Kidney (tissue), 14 donors: ENCODE data around the gene FADS2. TPM values are rescaled to one million over a fixed set of nuclear protein-coding genes. Genes with fewer than 3 reads are reported as not detected.

Experiments used
- DNase-seq, 5 donors: peaks; one replicate each; pipeline ENCODE4 v3.0.0-alpha.2; 2013 to 2020
- FAIRE-seq: peaks from 2 replicates; lab custom pipeline; 2012; peaks lifted over from hg19 to GRCh38; lab: Jason Lieb, UNC
- H3K27ac ChIP-seq, 2 donors: one replicate each; pipeline ENCODE4 v1.7.0; 2013; ENCODE audit warnings: low read depth in 2 of 2, low read length in 2 of 2, inconsistent platforms in 1 of 2
- H3K27me3 ChIP-seq: one replicate; pipeline ENCODE4 v1.7.1; 2013; ENCODE audit warnings: low read length, inconsistent platforms; ENCODE audit not compliant: control insufficient read depth, insufficient read depth
- H3K36me3 ChIP-seq, 3 donors: one replicate each; pipeline versions ENCODE4 v1.7.0 to v1.7.1; 2013; ENCODE audit warnings: low read length in 3 of 3, control low read depth in 1 of 3, inconsistent platforms in 1 of 3; ENCODE audit not compliant: insufficient read depth in 3 of 3, control insufficient read depth in 2 of 3
- H3K4me1 ChIP-seq, 3 donors: one replicate each; pipeline versions ENCODE4 v1.7.0 to v1.7.1; 2013; ENCODE audit warnings: low read length in 3 of 3, inconsistent platforms in 1 of 3, low read depth in 1 of 3; ENCODE audit not compliant: control insufficient read depth in 2 of 3, insufficient read depth in 2 of 3
- H3K4me3 ChIP-seq, 3 donors: one replicate each; pipeline versions ENCODE4 v1.7.0 to v1.8.1; 2013; ENCODE audit warnings: low read length in 3 of 3, control low read depth in 1 of 3, inconsistent platforms in 1 of 3
- H3K9ac ChIP-seq, 3 donors: one replicate each; pipeline versions ENCODE4 v1.7.0 to v1.7.1; 2013; ENCODE audit warnings: low read length in 3 of 3, control low read depth in 1 of 3, inconsistent platforms in 1 of 3
- H3K9me3 ChIP-seq, 3 donors: one replicate each; pipeline versions ENCODE4 v1.7.0 to v1.7.1; 2013; ENCODE audit warnings: low read length in 3 of 3, control low read depth in 1 of 3, inconsistent platforms in 1 of 3; ENCODE audit not compliant: control insufficient read depth in 2 of 3, insufficient read depth in 1 of 3
- intact Hi-C: fragments of 100-400 bp; cut with DNase I; formaldehyde crosslinking; loops from one replicate; pipeline ENCODE4 v1.11.1; 2022
- microRNA-seq: library from miRNA; unstranded; fragments of <30 nt; microRNA quantifications from one replicate; pipeline ENCODE4 v1.2.0, GENCODE V29; 2020
- polyA plus RNA-seq: library from polyadenylated mRNA; stranded (reverse); fragments of 350-450 nt; fragmentation: Illumina TruSeq; extraction: RNeasy Lipid Tissue Mini Kit (QIAGEN cat#74804); gene quantifications from one replicate; pipeline ENCODE4 v1.2.3, GENCODE V29; 2014; ENCODE audit warnings: low read depth, low replicate concordance; ENCODE audit not compliant: insufficient read depth
- total RNA-seq: library from RNA; stranded (reverse); fragmentation: NEBNext Ultra II Directional; extraction: Animal tissue kit (Norgen Biotek cat#: 25700); gene quantifications from one replicate; pipeline ENCODE4 v1.2.1, GENCODE V29; 2021
- TF ChIP-seq, protein P1 (sequence below): IDR thresholded peaks from 3 replicates; pipeline ENCODE4 v1.5.1; 2012; ENCODE audit warnings: mild to moderate bottlenecking, moderate library complexity, borderline replicate concordance; ENCODE audit not compliant: insufficient read depth; ENCODE audit errors: extremely low read depth
- donor health status: control.
- donor health status: control.
- donor health status: control.
- donor health status: control.
- donor health status: control.
- donor health status: DM: yes; HTN: yes; CAD: no.
- donor health status: Normal renal cell carcinoma (clear cell type).

FADS2 gene
- total and polyA plus RNA-seq, 2 donors from 2014 or later, result 9.8 to 49.2 TPM

GRCh38 chr11:61916737-61917333 is 88.7 kb downstream of the FADS2 start:
- no peaks in the 10 kb centered on the region for H3K9me3 ChIP-seq
- no peaks in the 10 kb centered on the region for H3K27me3 ChIP-seq
- FAIRE-seq (no peak), DNase-seq (peak in 1 of 5 donors; percentile 74)
- peak overlapping the region; percentile 26 to 55 (median 53) for H3K4me3 ChIP-seq
- H3K9ac ChIP-seq, result peak overlapping the region in 1 of 3 donors; percentile 19
- TF ChIP-seq, protein P1, sequence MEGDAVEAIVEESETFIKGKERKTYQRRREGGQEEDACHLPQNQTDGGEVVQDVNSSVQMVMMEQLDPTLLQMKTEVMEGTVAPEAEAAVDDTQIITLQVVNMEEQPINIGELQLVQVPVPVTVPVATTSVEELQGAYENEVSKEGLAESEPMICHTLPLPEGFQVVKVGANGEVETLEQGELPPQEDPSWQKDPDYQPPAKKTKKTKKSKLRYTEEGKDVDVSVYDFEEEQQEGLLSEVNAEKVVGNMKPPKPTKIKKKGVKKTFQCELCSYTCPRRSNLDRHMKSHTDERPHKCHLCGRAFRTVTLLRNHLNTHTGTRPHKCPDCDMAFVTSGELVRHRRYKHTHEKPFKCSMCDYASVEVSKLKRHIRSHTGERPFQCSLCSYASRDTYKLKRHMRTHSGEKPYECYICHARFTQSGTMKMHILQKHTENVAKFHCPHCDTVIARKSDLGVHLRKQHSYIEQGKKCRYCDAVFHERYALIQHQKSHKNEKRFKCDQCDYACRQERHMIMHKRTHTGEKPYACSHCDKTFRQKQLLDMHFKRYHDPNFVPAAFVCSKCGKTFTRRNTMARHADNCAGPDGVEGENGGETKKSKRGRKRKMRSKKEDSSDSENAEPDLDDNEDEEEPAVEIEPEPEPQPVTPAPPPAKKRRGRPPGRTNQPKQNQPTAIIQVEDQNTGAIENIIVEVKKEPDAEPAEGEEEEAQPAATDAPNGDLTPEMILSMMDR, result no peak
- peak overlapping the region; percentile 37 to 51 for H3K27ac ChIP-seq
- intact Hi-C loops, result no loop called here
- H3K36me3 ChIP-seq, result no peaks in the 10 kb centered on the region
- H3K4me1 ChIP-seq, result peaks cover 0 to 22% (median 5%) of the 10 kb centered on the region in 3 donors

Small RNA genes lying within 50 kb of the gene (microRNA-seq; reads per million reads assigned to microRNA genes)
- not detected for gene MIR6746

Other genes with a start within 250 kb of the FADS2 start
- 5.7 TPM for gene SYT7, start 247.2 kb upstream of the FADS2 start, total RNA-seq
- gene SYT7, start 247.2 kb upstream of the FADS2 start, polyA plus RNA-seq, result 6.7 TPM
- gene DAGLA, start 147.9 kb upstream of the FADS2 start, total RNA-seq, result 3.9 TPM
- 1.4 TPM for gene DAGLA, start 147.9 kb upstream of the FADS2 start, polyA plus RNA-seq
- 36.3 TPM for gene MYRF, start 75.7 kb upstream of the FADS2 start, total RNA-seq
- 6.0 TPM for gene MYRF, start 75.7 kb upstream of the FADS2 start, polyA plus RNA-seq
- gene TMEM258, start 35.7 kb upstream of the FADS2 start, total RNA-seq, result 92.1 TPM
- 228 TPM for gene TMEM258, start 35.7 kb upstream of the FADS2 start, polyA plus RNA-seq
- gene FEN1, start 35.4 kb upstream of the FADS2 start, total RNA-seq, result 8.8 TPM
- 8.5 TPM for gene FEN1, start 35.4 kb upstream of the FADS2 start, polyA plus RNA-seq
- gene FADS1, start 11.3 kb upstream of the FADS2 start, total RNA-seq, result 19.5 TPM
- gene FADS1, start 11.3 kb upstream of the FADS2 start, polyA plus RNA-seq, result 6.7 TPM
- gene FADS3, start 63.2 kb downstream of the FADS2 start, total RNA-seq, result 58.2 TPM
- gene FADS3, start 63.2 kb downstream of the FADS2 start, polyA plus RNA-seq, result 20.5 TPM
- gene RAB3IL1, start 89.3 kb downstream of the FADS2 start, total RNA-seq, result 14.6 TPM
- 27.8 TPM for gene RAB3IL1, start 89.3 kb downstream of the FADS2 start, polyA plus RNA-seq
- gene BEST1, start 122.1 kb downstream of the FADS2 start, total RNA-seq, result 7.1 TPM
- 0.62 TPM for gene BEST1, start 122.1 kb downstream of the FADS2 start, polyA plus RNA-seq
- 3,221 TPM for gene FTH1, start 139.3 kb downstream of the FADS2 start, total RNA-seq
- 7,914 TPM for gene FTH1, start 139.3 kb downstream of the FADS2 start, polyA plus RNA-seq